ENCODE measurements around the gene CCDC6.

Gene CCDC6

DNA sequence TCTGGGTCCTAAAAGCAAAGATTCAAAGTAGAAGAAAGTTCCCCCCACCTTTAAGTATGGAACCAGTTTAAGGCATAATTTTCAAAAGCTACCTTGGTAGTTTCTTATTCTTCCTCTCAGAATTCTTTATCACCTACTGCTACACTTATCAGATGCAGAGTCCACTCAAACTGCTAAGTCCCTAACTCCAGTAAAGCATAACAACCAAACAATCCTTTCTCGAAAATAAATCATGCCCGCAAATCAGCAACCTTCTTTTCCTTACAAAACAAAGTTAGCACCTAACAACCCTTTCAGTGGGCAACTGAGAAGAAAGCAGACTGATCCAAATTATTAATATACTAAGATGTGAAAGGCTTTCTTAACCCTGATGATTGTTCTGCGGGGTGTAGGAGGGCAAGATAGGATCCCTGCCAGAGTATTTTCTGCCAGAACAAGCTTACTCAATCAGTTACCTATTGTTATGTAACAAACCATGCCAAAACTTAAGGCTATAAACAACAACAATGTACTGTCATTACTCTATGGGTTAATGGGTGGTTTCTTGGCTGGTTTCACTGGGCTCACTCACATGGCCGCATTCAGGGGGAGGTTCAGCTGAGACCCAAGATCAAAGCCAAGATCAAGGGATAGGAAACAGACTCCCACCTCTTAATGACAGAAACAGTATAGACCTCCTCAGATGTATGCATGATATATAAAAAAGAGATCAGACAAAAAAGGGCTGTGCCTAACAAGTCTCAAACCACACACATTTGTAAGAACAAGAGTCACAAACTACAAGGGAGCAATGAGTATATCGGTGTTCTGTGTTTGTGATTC lies 42.0 kb downstream of the CCDC6 start:
- FAIRE-seq (no peak), DNase-seq (ENCODE audit: extremely low spot score, insufficient read length, low read depth) (no peak)

GRCh38 chr10:59859570-59859969 lies 46.8 kb downstream of the CCDC6 start:
- no peak for FAIRE-seq

GRCh38 chr10:59857921-59858320 lies 48.4 kb downstream of the CCDC6 start:
- FAIRE-seq (no peak), DNase-seq (ENCODE audit: extremely low spot score, insufficient read length, low read depth) (no peak)

More at GRCh38 chr10:59859570-59859969, 46.8 kb downstream of the CCDC6 start:
- DNase-seq (ENCODE audit: extremely low spot score, insufficient read length, low read depth): no peak

- FAIRE-seq (no peak), DNase-seq (ENCODE audit: extremely low spot score, insufficient read length, low read depth) (no peak)
Observed at GRCh38 chr10:59857049-59857448, 49.3 kb downstream of the CCDC6 start.

- no peak for FAIRE-seq
- no peak for DNase-seq (ENCODE audit: extremely low spot score, insufficient read length, low read depth)
Observed at GRCh38 chr10:59856104-59856503, 50.3 kb downstream of the CCDC6 start.

- DNase-seq (ENCODE audit: extremely low spot score, insufficient read length, low read depth): no peak
- peak; percentile 59 for FAIRE-seq
Observed at GRCh38 chr10:59854571-59854970, 51.8 kb downstream of the CCDC6 start.

- DNase-seq (ENCODE audit: extremely low spot score, insufficient read length, low read depth): no peak
Observed at GRCh38 chr10:59852670-59853069, 53.7 kb downstream of the CCDC6 start.

GRCh38 chr10:59851864-59852263 lies 54.5 kb downstream of the CCDC6 start:
- no peak for FAIRE-seq

More at GRCh38 chr10:59852670-59853069, 53.7 kb downstream of the CCDC6 start:
- FAIRE-seq: no peak

DNA sequence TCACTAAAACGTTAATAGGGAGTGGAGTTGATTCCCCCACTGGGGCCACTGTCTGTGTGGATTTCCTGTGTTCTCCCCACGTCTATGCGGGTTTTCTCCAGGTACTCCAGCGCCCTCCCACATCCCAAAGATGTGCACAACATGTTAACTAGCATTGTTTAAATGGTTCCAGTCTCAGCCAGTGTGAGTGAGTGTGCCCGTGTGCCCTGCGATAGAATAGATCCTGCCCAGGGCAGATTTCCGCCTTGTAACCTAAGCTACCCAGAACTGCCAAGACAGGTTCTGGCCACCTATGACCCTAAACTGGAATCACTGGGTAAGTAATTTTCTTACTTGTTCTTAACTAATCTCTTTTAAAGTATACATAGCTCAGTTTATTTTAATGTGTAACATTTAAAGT lies 58.5 kb downstream of the CCDC6 start:
- FAIRE-seq (no peak), DNase-seq (ENCODE audit: extremely low spot score, insufficient read length, low read depth) (no peak)

More at GRCh38 chr10:59851864-59852263, 54.5 kb downstream of the CCDC6 start:
- no peak for DNase-seq (ENCODE audit: extremely low spot score, insufficient read length, low read depth)

GRCh38 chr10:59847326-59847725 lies 59.0 kb downstream of the CCDC6 start:
- FAIRE-seq (no peak), DNase-seq (ENCODE audit: extremely low spot score, insufficient read length, low read depth) (no peak)

DNA sequence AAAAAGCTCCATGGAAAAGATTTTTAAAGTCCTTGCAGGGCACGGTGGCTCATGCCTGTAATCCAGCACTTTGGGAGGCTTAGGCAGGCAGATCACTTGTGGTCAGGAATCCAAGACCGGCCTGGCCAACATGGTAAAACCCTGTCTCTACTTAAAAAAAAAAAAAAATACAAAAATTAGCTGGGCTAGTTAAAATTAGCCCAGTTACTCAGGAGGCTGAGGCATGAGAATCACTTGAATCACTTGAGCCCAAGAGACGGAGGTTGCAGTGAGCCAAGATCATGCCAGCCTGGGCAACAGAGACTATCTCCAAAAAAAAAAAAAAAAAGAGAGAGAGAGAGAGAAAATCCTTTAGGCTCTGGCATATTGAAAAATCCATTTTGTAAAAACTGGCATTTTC lies 61.9 kb downstream of the CCDC6 start:
- FAIRE-seq: no peak
- no peak for DNase-seq (ENCODE audit: extremely low spot score, insufficient read length, low read depth)

DNA sequence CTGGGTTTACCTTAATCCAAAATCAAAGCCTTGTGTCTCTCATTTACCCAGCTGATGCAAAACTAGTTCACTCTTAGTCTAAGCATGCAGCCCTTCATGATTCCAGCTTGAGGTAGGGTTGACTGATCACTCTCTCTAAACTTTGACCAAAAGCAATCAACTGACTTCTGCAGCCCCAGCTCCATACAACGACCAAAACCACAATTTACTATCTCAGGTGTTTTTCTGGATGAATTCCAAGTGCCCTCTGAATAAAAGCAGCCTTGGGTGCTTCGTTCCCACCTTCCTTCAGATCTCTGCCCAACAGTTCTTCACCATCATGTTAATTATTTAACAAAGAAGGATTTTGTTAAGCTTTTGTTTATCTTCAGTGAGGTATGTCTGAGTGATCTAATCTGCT lies 62.6 kb downstream of the CCDC6 start:
- FAIRE-seq (no peak), DNase-seq (ENCODE audit: extremely low spot score, insufficient read length, low read depth) (no peak)

DNA sequence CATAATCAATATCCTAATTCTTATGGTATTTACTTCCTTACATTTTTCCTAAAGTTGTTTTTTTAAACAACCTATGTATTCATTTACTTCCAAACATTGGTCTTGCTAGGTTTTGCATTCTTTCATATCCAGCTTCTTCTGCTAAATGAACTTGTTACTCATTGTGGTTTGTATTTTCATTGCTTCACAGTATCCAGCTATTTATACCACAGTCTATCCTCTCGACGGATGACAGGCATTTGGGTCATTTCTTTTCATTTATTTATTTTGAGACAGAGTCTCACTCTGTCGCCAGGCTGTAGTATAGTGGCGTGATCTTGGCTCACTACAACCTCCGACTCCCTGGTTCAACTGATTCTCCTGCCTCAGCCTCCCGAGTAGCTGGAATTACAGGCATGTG lies 66.8 kb downstream of the CCDC6 start:
- DNase-seq (ENCODE audit: extremely low spot score, insufficient read length, low read depth): no peak
- no peak for FAIRE-seq

DNA sequence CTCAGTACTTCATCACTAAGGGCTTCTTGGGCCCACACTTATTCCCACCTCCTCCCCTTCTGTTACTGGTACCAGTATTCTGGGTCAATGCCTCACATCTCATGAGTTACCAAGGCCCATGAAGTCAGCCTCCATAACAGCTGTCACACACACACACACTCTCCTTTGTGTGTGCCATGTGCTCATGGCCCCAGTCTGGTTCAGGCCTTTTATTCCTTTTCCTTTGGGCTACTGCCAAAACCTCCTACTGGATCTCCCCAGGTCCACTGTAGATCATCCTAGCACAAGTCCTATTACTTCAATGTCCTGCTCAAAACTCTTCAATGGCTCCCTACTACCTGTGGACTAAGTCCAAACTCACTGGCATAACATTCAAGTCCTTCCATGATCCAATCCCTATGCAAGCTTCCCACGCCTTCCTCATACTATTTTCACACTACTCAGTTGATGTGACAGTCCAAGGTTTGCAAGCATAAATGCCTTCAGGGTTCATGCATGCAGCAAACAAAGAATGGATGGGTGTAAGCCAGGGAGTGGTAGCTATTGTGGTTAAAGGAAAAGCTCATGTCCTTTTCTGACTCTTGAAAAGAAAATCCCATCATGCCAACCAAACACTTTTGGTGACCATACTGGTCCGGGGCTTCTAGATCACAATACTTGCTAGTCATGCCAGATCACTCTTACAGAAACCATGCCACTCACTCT lies 68.1 kb downstream of the CCDC6 start:
- FAIRE-seq (no peak), DNase-seq (ENCODE audit: extremely low spot score, insufficient read length, low read depth) (no peak)

DNA sequence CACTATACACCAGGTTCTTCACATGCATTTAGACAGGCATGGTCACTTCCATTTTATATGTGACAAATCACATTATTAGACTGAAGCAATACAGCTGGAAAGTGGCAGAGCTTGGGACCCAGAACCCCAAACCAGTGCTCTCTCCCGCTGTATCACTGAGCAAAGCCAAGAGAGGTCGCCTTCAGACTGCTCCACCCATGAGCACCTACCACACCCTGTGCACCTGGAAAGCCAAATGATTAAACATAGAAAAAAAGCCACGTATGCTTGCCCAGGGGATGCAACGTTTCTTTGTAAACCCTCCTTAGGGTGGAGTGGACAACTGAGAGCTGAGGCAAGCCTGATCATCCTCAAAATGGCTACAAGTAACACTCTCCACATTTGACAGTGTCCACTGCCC lies 72.5 kb downstream of the CCDC6 start:
- FAIRE-seq (no peak), DNase-seq (ENCODE audit: extremely low spot score, insufficient read length, low read depth) (no peak)

DNA sequence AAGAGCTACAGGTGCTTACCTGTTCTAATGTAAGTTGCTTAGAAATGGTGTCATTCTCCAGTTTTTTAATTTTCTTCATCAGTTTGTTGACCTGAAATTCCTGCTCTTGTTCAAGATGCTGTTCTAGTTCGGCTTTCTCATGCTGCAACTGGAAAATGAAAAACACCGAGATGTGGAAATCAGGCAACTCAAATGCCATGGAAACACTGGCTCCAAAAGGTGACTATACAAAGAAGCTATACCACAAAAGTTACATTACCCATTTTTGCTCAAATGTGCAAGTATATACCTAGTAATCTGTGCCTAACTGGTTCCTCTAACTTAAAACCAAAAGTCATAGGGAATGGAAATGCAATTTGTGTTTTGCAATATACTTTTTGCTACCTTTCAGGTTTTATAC lies 73.8 kb downstream of the CCDC6 start:
- FAIRE-seq: no peak
- DNase-seq (ENCODE audit: extremely low spot score, insufficient read length, low read depth): no peak

GRCh38 chr10:59831658-59832503 lies 74.5 kb downstream of the CCDC6 start:
- DNase-seq (ENCODE audit: extremely low spot score, insufficient read length, low read depth) (no peak), FAIRE-seq (no peak)

GRCh38 chr10:59830601-59831259 lies 75.6 kb downstream of the CCDC6 start:
- FAIRE-seq: peak; percentile 36
- no peak for DNase-seq (ENCODE audit: extremely low spot score, insufficient read length, low read depth)

DNA sequence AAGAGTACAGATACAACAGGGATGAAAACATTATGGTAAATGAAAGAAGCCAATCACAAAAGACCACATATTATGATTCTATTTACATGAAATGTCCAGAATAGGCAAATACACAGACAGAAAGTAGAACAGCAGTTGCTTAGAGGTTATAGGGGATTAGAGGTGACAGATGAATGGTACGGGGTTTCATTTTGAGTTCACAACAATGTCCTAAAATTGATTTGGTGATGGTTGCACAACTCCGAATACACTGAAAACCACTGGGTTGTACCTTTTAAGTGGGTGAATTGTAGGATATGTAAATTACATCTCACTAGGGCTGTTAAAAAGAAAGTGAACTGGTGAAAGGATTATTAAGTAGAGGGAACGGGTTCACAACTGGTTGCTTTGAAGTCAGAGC lies 76.8 kb downstream of the CCDC6 start:
- peak; percentile 9 for FAIRE-seq
- no peak for DNase-seq (ENCODE audit: extremely low spot score, insufficient read length, low read depth)

GRCh38 chr10:59829024-59829423 lies 77.3 kb downstream of the CCDC6 start:
- DNase-seq (ENCODE audit: extremely low spot score, insufficient read length, low read depth) (no peak), FAIRE-seq (no peak)
